ENCODE results near the gene SCRN2.

SCRN2 gene

GRCh38 chr17:47802341-47803022 lies 38.6 kb downstream of the SCRN2 start:
- peak; percentile 69 for DNase-seq

DNA sequence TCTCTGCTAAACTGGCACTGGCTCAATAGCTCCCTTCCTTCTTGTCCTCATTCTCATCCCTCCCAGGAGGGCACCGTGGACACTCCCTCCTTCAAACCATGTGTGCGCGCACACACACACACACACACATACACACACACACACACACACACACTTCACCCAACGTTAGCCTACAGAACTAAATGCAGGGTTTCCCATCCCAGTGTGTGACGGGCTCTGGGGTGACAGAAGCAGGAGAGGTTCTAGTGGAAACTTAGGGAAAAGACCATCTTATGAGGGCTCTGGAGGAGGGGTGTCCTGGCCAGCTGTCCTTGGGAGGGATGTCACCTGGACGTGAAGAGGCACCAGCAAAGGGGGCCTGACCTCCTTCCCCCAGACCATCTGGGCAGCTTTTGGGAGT lies 39.2 kb downstream of the SCRN2 start:
- DNase-seq: no peak

DNA sequence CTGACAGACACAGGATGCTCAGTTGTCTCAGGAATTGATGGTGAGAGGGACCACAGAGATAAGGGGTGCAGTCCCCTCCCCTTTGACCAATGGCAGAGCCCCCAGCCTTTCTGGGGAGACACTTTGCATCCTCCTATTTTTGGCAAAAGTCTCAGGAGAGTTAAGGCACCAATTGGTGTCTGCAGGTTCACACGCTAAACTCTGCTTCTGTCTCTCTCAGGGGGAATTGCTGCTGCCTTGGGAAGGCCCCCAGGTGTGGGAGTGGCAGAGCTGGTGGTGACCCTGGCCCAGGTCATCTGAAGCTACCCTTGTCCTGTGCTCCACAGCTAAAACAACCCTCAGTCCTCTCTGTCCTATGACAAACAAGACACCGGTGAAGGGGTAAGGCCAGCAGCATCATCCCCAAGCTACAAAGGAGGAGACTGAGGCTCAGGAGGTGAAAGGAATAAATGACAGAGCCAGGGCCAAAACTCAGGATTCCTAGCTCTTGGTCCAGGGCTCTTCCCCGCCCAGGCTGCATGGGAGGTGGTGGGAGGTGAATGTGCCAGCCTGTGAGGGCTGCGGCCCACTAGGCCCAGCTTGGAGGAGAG lies 39.8 kb downstream of the SCRN2 start:
- peak; percentile 28 for DNase-seq

GRCh38 chr17:47800686-47801085 lies 40.4 kb downstream of the SCRN2 start:
- DNase-seq: peak; percentile 45

DNA sequence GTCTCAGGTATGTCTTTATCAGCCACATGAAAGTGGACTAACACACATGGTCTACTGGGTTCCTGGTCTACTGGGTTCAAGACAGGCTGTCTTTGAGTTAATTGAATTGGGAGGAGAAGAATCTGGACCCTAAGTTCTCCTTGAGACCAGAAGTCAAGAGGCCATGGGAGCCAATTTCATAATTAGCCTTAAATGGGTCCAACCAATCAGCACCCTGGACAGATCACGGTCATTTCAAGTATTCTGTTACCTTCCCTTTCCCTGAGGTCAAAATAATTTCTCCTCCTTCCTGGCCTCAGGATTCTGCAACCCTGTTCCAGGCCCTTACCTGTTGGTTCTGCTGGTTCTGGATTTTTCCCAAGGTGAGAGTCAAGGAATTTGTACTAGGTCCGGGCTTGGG lies 43.3 kb downstream of the SCRN2 start:
- DNase-seq: peak; percentile 15

GRCh38 chr17:47792979-47793378 lies 48.1 kb downstream of the SCRN2 start:
- peak; percentile 7 for DNase-seq

- DNase-seq: no peak
Observed at GRCh38 chr17:47792457-47792856, 48.6 kb downstream of the SCRN2 start.

DNA sequence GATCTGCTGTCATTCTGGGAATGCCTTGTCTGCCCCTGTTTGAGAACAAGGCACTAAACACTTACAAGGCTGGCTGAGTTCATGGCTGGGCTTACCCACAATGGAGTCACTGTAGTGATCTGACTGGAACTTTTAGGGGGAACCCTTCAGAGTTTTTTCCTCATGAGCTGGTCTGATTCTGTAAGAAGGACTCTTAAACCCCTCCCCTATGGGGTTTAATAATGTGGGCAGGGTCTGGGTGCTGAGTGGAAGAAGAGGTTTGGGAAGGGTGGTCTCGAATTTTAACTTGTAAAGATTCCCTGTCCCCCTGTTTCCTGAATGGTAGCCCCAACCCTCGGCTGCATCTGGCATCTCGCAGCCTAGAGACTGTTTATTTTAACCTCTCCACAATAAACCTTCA lies 50.0 kb downstream of the SCRN2 start:
- no peak for DNase-seq

DNA sequence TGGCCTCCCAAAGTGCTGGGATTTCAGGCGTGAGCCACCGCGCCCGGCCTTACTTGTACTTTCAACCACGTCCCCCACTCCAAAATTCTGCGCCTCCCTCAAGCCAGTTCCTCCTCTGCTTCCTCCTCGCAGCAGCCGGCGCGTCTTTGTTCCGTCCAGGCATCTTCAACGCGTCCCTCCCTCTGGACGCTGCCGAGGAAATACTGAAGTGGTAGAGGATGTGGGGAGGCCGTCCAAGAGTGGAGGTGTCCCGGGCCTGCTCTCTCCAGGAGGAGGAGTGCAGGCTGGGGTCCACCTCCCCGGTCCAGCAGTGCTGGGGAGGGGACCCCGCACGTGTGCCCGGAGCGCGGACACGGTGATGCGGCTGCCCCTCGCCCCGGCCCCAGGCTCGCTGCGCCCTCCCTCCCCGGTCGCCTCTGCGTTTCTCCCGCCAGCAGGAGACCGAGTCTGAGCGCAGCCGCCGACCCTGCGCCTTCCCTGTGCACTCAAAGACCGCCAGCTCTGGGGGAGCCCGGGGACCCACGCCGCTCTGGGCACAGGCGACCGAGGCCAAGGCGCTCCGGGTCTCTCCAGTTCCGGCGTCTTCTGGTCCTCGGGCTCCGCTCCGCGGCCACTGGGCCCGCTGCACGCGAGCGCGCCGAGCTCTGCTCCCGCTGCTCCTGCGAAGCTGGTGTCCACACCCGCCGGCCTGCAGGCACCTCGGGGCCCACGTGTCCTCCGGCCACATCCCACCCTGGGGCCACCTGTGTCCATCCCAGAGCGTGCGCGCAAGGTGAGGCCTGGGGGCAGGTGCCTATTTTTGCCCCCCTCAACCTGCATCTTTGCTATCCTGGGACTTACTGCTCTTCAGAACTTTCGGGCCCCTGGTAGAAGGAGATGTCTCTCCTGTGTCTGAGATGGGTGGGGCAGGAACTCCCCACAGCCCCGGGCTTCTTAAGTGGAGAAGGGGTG lies 51.2 kb downstream of the SCRN2 start:
- DNase-seq: peak; percentile 81
